ENCODE results near the gene ARSG. TPM values are rescaled to one million over a fixed set of nuclear protein-coding genes. Genes with fewer than 3 reads are reported as not detected.
"Not testable (repeated sequence)": the region's sequence is repeated elsewhere in the genome, so short reads cannot be mapped to it uniquely, and the experiment has no call there.

ARSG gene
- total RNA-seq, 1 donor from 2014 or later = 19.4 TPM

DNA sequence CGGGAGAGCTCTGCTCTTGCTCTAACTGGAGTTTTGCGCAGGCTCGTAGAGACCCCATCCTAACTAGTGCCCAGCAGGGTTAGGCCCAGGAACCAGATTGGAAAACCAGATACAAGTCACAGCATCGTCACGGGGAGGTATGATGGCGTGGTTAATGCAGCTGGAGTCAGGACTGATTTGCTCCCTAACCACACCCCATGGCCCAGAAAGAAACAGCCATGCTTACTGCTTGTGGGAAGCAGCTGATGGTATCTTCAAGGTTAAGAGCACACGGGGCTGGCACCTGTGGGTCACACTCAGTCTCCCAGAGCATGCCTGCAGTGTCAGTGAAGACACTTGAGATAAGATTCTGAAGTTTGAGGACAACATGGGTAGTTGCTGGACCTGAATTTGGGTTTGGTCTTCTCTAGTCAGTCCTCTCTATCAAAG lies 105.8 kb downstream of the ARSG start:
- peak; percentile 33 for DNase-seq (ENCODE audit: low spot score)

DNA sequence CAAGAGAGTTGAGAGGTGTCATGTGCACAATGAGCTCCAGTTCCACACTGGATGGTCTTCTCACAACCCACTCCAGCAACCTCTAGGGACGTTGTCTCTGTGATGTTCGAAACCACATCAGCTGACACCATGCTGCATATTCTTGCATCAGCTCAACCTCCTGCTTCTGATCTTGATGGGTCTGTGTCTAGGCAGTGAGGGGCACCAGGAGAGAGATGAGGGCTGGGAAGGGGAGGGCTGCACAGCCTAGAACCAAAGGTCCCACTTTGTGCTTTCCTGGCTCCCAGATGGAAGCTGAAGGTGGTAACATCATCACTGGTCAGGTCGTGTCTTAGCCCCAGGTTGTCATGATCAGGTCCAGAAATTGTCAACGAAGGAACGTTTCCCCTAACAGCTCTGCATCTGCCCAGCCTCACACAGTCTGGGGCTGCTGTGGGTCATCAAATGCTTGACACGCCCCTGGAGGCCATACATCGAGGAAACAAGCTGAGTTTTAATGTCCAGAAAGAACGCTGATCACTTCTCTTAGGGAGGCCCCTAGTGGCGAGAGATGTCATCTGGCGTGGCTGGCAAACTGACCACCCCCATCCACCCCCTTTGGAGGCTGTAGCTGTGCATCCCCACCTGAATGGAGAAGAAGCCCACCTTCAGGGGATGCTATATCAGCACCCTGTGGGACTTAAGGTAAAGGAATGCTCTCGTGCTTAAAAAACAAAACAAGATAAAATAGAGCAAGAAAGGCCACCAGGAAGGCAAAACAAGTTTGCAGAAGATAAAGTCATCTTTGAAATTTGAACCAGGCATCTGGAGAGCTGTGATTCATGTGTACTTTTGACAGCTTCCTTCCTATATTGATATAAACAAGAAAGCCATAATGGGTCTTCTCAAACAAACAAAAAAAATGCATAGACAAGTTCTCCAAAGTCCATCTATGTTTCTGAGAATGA lies 107.7 kb downstream of the ARSG start:
- peak; percentile 56 for DNase-seq (ENCODE audit: low spot score)

DNA sequence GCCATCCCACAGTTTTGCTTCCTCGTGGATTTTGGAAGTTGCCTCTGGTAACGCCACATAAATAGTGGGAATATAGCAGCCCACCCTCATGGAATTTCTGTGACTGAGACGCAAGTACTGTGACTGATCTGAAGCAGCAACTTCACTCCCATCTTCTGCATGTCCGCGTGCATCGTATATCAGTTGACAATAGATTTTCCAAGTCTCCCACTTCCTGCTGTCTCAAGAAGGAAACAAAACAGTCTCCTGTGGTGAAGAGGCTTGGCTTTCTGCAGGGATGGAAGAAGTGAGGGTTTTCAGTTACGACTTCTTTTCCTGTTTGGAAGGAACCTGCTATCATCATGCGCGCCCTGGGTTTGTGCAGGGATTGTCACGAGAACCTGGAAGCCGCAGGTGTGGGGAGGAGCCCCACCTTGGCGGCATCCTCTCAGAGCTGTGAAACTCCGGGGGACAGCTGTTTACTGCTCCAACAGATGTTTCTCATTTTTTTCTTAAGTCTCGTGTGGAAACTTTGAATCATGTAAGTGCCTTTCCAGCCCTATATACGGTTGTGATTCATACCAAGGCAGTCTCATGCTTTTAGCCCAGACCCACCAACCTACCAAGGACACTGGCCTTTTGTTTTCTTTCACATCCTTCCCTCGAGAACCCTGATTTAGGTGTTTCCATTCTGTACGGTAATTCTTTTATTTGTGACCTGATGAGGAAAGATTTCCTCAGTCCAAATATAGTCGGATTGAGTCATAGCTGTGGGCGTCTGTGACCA lies 108.5 kb downstream of the ARSG start:
- DNase-seq (ENCODE audit: low spot score) = peak; percentile 35

DNA sequence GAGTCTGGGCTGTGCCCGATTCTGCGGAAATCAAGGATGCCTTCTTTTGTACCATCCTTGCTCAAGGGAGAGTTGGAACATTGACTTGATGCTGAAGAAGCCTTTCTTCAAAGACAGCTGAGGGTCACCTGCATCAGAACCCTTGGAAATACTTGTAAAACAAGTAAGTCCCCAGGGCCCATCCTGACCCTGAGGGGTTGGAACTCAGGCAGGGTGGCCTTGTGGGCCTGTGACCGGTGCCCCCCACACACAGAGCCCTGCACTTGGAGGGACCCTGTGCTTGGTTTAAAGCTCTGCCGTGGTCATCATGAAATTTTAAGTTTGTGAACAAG lies 109.1 kb downstream of the ARSG start:
- peak; percentile 32 for DNase-seq (ENCODE audit: low spot score)

DNA sequence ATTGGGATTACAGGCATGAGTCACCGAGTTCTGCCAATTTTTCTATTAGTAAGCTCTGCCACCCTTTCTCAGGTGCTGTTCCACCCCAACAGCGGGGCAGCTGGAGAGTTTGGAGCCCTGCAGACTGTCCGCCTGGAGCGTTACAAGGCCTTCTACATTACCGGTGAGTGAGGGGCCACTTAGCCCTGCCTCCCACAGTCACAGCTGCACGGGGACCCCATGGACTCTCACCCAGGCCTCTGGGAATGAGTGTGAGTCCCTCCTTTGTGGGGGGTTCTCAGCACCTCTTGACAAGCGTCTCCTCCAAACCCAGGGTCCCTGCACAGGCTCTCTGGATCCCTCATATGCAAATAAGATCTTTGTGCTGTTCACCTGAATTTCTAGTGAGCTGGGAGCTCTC lies 110.0 kb downstream of the ARSG start:
- DNase-seq (ENCODE audit: low spot score) = peak; percentile 27

DNA sequence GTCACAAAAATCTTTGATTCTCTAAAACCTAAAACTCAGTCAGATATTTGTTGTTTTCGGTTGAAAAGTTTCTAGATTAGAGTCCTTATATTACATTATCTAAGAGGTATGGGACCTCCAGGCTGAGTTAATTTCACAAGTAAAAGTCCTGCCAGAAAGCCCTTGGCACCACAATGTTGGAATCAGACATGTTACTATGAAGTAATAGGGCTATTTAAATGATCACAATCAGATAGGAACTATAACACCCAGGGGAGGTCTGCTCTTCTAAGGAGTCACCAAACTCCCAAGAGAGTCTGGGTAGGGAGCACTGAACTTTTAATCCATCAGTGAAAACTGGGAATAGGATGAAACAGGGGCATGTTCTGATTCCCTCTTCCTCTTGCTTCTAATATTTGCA lies 111.8 kb downstream of the ARSG start:
- peak; percentile 14 for DNase-seq (ENCODE audit: low spot score)

DNA sequence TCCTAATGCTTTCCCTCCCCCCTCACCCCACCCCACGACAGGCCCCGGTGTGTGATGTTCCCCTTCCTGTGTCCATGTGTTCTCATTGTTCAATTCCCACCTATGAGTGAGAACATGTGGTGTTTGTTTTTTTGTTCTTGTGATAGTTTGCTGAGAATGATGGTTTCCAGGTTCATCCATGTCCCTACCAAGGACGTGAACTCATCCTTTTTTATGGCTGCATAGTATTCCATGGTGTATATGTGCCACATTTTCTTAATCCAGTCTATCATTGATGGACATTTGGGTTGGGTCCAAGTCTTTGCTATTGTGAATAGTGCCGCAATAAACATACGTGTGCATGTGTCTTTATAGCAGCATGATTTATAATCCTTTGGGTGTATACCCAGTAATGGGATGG lies 112.5 kb downstream of the ARSG start:
- not testable (repeated sequence) for DNase-seq (ENCODE audit: low spot score)

DNA sequence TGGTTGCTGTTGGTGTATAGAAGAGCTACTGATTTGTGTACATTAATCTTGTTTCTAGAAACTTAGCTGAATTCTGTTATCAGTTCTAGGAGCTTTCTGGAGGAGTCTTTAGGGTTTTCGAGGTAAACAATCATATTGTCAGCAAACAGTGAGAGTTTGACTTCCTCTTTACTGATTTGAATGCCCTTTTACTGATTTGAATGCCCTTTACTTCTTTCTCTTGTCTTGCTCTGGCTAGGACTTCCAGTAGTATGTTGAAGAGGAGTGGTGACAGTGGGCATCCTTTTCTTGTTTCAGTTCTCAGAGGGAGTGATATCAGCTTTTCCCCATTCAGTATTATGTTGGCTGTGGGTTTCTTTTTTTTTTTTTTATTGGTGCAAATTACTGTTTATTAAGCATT lies 116.4 kb downstream of the ARSG start:
- DNase-seq (ENCODE audit: low spot score) = not testable (repeated sequence)

DNA sequence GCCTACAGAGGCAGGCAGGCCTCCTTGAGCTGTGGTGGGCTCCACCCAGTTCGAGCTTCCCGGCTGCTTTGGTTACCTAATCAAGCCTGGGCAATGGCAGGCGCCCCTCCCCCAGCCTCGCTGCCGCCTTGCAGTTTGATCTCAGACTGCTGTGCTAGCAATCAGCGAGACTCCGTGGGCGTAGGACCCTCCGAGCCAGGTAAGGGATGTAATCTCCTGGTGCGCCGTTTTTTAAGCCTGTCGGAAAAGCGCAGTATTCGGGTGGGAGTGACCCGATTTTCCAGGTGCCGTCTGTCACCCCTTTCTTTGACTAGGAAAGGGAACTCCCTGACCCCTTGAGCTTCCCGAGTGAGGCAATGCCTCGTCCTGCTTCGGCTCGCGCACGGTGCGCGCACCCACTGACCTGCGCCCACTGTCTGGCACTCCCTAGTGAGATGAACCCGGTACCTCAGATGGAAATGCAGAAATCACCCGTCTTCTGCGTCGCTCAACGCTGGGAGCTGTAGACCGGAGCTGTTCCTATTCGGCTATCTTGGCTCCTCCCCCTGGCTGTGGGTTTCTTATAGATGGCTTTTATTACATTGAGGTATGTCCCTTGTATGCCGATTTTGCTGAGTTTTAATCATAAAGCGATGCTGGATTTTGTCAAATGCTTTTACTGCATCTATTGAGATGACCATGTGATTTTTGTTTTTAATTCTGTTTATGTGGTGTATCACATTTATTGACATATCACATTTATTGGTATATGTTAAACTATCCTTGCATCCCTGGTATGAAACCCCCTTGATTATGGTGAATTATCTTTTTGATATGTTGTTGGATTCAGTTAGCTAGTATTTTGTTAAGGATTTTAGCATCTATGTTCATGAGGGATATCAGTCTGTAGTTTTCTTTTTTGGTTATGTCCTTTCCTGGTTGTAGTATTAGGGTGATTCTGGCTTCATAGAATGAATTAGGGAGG lies 122.6 kb downstream of the ARSG start:
- DNase-seq (ENCODE audit: low spot score) = peak; percentile 42

DNA sequence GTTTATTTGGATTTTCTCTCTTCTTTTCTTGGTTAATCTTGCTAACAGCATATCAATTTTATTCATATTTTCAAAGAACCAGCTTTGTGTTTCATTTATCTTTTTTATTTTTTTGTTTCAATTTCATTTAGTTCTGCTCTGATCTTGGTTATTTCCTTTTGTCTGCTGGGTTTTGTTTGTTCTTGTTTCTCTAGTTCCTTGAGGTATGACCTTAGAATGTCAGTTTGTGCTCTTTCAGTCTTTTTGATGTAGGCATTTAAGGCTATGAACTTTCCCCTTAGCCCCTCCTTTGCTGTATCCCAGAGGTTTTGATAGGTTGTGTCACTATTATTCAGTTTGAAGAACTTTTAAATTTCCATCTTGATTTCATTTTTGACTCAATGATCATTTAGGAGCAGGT lies 123.6 kb downstream of the ARSG start:
- DNase-seq (ENCODE audit: low spot score) = not testable (repeated sequence)

DNA sequence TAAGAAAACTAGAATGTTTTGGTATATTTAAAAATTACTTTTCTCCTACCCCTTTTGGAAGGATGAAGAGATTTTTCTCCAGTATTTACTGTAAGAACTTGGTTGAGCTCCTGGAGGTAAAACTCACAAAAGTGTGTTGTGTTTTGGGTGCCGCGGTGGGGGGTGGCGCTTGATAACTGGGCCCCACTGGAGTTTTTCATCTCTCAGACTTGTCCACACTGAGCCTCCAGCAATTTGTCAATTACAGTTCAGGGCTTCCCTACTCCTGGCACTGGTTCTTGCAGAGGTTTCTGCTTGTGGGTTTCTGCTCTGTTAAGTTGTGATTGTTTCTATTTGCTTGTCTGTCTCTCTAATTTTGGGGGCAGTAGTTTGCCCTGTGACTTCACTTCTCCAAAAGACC lies 126.0 kb downstream of the ARSG start:
- peak; percentile 35 for DNase-seq (ENCODE audit: low spot score)

DNA sequence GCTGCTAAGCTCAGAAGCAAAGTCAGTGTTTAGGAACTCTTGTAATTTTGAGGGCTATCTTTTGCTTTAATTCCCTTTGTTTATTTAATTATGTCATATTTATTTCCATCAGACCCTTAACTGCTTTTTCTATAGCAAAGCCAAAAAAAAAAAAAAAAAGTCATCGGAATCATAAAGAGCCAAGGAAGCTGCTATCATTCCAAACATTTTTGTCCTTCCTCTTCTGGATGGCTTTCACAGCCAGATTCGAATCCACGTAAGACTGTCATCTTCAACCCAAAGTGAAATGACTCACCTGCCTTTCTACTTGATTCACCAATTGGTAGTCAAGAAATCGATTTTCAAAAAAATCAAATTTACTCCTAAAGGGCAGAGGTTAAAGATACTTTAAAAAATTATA lies 127.6 kb downstream of the ARSG start:
- DNase-seq (ENCODE audit: low spot score) = no peak

DNA sequence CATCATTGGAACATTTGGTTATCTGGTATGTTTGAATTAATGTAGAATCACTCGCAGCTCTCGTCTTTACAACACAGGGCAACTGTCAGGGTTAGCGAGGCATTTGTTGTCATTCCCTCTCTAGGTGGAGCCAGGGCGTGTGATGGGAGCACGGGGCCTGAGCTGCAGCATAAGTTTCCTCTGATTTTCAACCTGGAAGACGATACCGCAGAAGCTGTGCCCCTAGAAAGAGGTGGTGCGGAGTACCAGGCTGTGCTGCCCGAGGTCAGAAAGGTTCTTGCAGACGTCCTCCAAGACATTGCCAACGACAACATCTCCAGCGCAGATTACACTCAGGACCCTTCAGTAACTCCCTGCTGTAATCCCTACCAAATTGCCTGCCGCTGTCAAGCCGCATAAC lies 128.8 kb downstream of the ARSG start:
- DNase-seq (ENCODE audit: low spot score) = peak; percentile 9

DNA sequence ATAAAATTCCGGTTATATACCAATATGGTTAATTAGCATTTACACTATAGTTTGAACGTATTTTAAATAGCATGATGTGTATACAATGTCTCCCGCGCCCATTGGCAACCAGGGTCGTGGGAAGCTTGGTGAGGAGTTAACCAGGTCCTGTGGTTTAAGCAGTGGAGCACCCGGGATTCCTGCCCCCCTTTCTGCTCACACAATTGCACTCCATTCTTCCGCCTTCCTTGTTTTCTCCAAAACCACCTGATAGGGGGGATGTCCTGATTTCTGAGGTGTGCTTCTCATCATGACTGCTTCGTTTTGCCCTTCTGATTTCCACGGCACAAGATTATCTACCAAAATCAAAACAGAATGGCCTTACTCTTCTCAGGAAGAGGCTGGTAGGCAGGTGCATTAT lies 130.2 kb downstream of the ARSG start:
- peak; percentile 10 for DNase-seq (ENCODE audit: low spot score)

DNA sequence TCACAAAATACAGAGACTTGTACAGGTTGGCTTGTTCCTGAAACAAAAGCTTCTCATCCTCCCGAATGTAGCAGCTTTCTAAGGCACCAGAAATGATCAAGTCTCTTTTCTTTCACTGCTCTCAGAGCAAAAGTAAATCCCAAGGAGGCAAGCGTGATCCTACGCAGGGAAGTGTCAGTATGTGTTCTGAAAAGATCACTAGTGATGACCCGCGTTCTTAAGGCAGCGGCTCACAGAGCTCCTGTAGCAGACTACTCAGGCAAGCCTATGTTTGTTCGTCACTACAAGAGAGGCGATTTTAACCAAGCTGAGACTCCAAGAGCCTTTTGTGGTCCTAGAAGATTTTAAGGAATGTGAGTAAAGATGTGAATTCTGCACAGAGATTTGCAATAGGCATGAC lies 131.5 kb downstream of the ARSG start:
- DNase-seq (ENCODE audit: low spot score) = peak; percentile 23

DNA sequence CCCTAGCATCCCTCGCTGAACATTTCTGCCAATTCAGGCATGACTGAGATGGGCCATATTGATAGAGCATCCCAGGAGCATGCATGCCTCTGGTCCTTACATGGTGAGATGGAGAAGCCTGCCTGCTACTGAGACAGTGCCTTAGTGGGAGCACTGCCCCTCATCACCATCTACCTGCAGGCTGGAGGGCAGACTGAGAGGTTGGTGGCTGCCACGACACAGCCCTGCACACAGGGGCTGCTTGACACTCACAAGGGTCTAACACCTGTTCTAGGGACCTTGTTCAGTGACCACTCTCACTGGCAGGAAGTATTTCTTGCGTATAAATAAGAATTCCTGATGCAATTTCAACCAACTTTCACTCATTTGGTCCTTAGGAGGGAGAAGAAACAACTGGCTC lies 132.0 kb downstream of the ARSG start:
- DNase-seq (ENCODE audit: low spot score) = peak; percentile 9

DNA sequence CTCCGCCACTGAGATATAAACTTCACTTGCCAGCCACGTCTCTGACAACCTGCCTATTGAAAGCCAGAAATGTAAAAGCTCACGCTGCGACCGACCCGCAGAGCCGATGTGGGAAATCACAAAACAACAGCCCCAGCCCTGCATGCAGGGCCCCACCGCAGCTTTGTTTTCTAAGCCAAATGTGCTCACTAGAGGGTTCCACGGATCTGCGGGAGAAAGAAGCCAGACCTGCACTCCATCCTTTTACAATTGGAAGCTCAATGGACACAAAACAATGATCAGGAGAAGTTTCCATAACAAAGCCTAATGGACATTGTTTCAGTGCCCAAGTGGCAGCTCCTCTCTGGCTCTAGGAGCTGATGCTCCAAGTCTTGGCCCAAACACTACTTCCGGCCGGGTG lies 132.9 kb downstream of the ARSG start:
- DNase-seq (ENCODE audit: low spot score) = peak; percentile 19

DNA sequence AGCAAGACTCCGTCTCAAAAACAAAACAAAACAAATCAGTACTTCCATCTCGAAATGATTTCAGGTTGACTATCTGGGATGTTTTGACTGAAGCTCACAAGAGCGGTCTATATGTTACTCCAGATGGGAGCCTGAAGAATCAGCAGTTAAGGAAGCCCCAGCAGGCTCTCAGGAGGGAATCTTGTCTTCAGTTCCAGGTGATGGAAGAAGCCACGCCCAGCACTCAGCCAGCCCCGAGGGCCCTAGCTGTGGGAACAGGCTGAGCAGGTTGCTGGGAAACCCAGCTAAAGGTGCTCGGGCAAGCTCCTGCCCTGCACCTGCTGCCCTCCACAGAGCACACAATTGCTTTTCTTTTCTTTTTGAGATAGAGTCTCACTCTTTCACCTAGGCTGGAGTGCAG lies 133.6 kb downstream of the ARSG start:
- peak; percentile 44 for DNase-seq (ENCODE audit: low spot score)

DNA sequence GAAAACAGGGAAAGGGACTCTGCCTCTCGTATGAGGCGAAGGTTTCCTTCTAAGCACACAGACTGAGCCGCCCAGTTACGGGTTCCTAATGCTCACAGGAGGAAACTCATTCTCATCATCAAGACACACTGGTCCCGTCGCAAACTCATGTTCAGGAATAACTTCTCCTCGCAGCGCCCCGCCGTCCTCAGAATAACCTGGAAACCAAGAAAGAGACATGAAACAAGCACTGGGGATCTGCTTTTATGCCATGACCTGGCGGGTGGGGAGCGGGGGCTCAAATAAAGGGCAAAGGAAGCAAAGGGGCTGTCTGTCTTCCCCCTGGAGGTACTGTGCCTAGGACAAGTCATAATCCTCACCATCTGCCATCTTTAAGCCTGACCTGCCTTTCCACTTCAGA lies 134.7 kb downstream of the ARSG start:
- peak; percentile 35 for DNase-seq (ENCODE audit: low spot score)

DNA sequence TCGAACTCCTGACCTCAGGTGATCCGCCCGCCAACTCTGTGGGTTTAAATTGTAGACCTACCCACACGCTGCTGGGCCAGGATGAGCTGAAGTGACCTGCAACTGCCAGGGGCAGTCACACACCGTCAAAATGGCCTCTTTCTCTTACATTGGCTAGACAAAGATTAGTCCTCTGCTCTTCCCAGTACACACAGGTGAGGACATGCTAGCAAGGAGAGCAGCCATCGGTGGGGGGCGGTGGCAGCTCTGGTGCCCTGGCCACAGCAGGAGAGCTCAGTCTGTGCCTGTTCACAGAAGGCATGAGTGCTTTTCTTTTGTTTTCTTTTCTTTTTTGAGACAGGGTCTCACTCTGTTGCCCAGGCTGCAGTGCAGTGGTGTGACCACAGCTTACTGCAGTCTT lies 136.3 kb downstream of the ARSG start:
- no peak for DNase-seq (ENCODE audit: low spot score)

DNA sequence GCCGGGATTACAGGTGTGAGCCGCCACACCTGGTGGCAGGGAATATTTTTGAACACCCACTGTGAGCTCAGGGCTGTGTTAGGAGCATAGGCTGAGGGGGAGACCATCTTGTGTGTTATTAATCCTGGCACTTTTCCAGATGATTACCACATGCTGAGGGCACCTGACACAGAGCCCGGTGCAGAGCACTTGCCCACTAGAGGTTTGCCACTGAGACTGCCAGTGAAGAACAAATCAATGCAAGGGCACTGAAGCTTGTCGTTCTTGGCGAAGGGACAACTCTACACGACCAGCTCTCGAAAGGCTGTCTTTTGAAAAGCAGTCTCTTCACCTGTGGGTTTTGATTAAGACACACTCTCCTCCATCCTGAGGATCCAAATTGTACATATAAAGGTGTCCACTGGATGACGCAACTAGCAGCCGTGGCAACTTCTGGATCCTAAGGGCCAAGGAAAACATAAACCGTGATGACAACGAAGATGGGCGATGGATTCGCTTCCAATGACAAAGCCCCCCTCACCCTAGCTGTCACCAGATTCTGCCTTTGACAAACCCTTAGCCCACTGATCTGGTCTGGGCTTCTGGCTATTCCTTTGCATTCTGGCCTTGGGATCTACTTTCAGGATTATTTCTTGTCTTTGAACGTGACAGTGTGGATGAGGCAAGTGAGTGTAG lies 137.3 kb downstream of the ARSG start:
- peak; percentile 35 for DNase-seq (ENCODE audit: low spot score)

All from ureter (tissue), 1 donor.